BJ (cell line): ENCODE data around the gene UBXN10. TPM values are rescaled to one million over a fixed set of nuclear protein-coding genes. Genes with fewer than 3 reads are reported as not detected.

Experiments
- CTCF ChIA-PET: fragments of 350-600 bp; formaldehyde crosslinking; extraction: SDS; loops from one replicate; lab custom pipeline; 2021; ENCODE audit warnings: antibody characterized with exemption, inconsistent platforms; lab: Yijun Ruan, JAX
- POLR2A ChIA-PET: fragments of 300-600 bp; sonication (Branson Sonifier 250); formaldehyde crosslinking; extraction: SDS; loops from one replicate; lab custom pipeline; 2021; ENCODE audit warnings: antibody characterized with exemption; lab: Charles Lee
- DNase-seq: peaks from one replicate; pipeline ENCODE4 v3.0.0-alpha.2; 2011; ENCODE audit warnings: low read depth
- H3K27me3 ChIP-seq: 2 replicates; pipeline ENCODE4 v1.6.0; 2011; ENCODE audit warnings: low read length; ENCODE audit not compliant: control insufficient read depth, insufficient read depth
- H3K36me3 ChIP-seq: 2 replicates; pipeline ENCODE4 v1.5.1; 2011; ENCODE audit warnings: low read length; ENCODE audit not compliant: control insufficient read depth, insufficient read depth
- H3K4me3 ChIP-seq: 2 replicates; pipeline ENCODE4 v1.5.1; 2011; ENCODE audit warnings: low read depth, mild to moderate bottlenecking, control low read depth, low read length
- polyA plus RNA-seq: library from polyadenylated mRNA; depleted of rRNA; stranded (reverse); fragments of >200 nt; gene quantifications from 2 replicates; pipeline ENCODE4 v1.2.3, GENCODE V29; 2011
- TF ChIP-seq, protein P1 (sequence below): IDR thresholded peaks from 2 replicates; pipeline ENCODE4 v1.5.1; 2011; ENCODE audit warnings: low read depth, mild to moderate bottlenecking, control low read depth, inconsistent platforms, low read length, moderate library complexity; ENCODE audit not compliant: insufficient read depth

The UBXN10 gene
- polyA plus RNA-seq, 1 experiment: not detected

DNA sequence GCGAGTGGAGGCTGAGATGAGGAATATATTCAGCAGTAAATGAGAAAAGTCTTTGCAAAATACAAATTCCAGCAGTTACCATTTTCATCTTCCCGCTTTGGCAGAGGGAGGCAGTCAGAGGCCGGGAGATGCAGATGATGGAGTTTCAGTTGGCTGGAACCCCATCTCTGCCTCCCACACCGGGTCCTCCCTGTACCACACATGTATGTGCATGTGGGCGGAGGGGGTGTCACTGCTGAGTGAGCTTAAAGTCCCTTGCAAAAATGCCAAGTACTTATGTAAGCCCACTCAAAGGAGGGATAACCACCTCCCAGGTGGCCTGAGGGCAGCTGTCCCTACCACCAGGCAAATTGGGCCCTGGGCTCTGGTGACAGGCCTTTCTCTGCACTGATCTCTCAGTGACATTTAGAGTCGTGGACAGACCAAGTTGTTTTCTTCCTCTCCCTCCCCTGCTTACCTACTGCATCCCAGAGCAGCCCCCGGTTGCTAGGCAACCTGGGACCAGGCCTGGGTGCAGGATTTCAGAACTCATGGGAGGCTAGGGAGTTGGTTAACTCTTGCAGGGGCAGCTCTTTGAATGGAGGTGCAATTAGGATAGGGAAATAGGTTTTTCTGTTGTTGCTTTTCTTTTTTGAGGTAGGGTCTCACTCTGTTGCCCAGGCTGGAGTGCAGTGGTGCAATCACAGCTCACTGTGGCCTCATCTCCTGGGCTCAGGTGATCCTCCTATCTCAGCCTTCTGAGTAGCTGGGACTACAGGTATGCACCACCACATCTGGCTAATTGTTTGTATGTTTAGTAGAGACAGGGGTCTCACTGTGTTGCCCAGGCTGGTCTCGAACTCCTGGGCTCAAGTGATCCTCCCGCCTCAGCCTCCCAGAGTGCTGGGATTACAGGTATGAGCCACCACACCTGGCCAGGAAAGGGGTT lies 17.1 kb upstream of the UBXN10 start:
- ChIA-PET POLR2A (no interaction called here), CTCF (no interaction called here)
- DNase-seq: no peak

DNA sequence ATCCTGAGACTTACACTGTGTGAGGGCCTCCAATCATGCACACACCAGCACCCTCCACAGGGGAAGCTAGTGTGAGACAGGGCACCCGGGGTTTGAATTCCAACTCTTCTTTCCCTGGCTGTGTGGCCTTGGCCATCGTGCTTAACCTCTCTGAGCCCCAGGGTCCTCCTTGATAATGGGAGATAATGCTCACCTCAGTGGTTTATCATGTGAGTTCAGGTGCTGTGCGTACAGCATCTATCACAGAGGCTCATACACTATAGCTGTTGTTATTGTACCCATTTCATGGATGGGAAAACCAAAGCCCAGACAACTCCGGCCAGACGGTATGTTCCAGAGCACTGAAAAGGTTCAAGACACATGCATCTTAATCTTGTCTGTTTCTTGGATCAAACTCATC lies 16.0 kb upstream of the UBXN10 start:
- no peaks in the 10 kb centered on the region for H3K36me3 ChIP-seq
- peaks cover 6% of the 10 kb centered on the region for H3K27me3 ChIP-seq
- TF ChIP-seq, protein P1, sequence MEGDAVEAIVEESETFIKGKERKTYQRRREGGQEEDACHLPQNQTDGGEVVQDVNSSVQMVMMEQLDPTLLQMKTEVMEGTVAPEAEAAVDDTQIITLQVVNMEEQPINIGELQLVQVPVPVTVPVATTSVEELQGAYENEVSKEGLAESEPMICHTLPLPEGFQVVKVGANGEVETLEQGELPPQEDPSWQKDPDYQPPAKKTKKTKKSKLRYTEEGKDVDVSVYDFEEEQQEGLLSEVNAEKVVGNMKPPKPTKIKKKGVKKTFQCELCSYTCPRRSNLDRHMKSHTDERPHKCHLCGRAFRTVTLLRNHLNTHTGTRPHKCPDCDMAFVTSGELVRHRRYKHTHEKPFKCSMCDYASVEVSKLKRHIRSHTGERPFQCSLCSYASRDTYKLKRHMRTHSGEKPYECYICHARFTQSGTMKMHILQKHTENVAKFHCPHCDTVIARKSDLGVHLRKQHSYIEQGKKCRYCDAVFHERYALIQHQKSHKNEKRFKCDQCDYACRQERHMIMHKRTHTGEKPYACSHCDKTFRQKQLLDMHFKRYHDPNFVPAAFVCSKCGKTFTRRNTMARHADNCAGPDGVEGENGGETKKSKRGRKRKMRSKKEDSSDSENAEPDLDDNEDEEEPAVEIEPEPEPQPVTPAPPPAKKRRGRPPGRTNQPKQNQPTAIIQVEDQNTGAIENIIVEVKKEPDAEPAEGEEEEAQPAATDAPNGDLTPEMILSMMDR: no peak
- ChIA-PET POLR2A (no interaction called here), CTCF (interaction anchor here (0.8 to 1.4 kb wide), 2 partner anchors 18 to 24 kb away, joined by 3 to 5 read pairs; no protein-coding TSS in a partner anchor)
- no peak overlapping the region for H3K4me3 ChIP-seq
- no peak for DNase-seq

More for the DNA sequence above, 17.1 kb upstream of the UBXN10 start:
- Histone ChIP-seq H3K36me3 (no peaks in the 10 kb centered on the region), H3K4me3 (no peak overlapping the region), H3K27me3 (peaks cover 6% of the 10 kb centered on the region)
- TF ChIP-seq, protein P1: no peak

DNA sequence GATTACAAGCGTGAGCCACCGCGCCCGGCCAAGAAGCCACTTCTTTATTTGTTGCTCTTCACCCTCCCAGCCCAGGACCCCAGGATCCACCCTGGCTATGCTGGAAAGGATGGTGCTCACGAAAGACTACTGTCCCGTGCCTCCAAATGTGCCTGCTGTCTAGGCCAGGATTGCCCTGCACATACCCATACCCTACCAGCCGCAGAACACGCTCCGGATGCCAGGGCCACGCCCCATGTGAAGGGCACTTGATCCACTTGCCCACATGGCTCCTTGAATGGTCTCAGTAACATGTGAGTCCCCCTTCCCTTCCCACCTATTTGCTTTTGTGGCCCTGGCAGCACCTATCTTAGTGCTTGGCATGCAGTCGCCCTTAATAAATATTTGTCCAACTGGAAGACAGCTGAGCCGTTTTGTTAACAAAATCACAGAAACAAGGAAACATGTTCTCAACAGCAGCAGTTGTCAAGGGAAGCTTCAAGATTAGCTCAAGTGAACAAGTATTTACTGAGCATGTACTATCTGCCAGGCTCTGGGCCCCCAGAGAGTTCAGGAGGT lies 13.8 kb upstream of the UBXN10 start:
- no peak for DNase-seq
- peaks cover 3% of the 10 kb centered on the region; the same call in 1 of the 2 replicates for H3K27me3 ChIP-seq
- POLR2A ChIA-PET: no interaction called here
- no peaks in the 10 kb centered on the region for H3K36me3 ChIP-seq
- H3K4me3 ChIP-seq: no peak overlapping the region
- TF ChIP-seq, protein P1: no peak
- CTCF ChIA-PET: interaction anchor here (1.4 to 2.0 kb wide), 2 partner anchors 19 to 22 kb away, joined by 6 to 7 read pairs; no protein-coding TSS in a partner anchor

DNA sequence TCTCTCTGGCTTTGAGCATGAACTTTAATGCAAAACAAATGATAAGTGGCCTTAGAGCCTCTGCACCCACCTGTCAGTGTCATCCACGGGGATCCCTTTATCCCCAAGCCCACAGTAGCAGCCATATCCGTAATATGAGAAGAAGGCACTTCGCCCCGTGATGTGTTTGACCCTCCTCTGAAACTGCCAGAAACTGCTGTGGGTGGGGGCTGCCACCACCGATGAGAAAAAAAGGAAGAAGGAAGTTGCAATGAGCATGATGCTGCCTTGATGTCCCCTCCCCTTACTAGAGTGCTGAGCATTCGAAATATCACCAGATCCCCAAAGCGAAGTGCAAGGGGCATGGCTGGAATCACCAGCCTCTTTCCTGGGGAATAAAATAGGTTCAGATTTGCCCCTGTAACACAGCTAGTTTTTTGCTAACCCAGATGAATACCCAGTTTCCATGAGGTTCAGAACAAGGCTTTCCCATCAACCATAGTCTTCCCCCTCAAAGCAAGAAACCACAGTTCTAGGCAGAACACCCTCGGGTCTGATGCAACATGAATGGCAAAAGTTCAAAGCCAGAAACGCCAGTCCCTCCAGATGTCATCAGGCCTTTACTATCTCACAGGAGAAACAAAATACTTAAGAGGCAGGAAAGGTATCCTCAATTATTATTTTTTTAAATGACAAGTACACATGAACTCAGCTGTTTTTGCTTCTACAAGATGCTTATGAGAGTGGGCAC lies 10.8 kb upstream of the UBXN10 start:
- no peaks in the 10 kb centered on the region for H3K36me3 ChIP-seq
- no peaks in the 10 kb centered on the region for H3K27me3 ChIP-seq
- CTCF ChIA-PET: interaction anchor here (1.0 kb wide), 1 partner anchor 256 kb away, joined by 3 read pairs; no protein-coding TSS in a partner anchor
- POLR2A ChIA-PET: no interaction called here
- TF ChIP-seq, protein P1: no peak
- no peak for DNase-seq
- H3K4me3 ChIP-seq: no peak overlapping the region
